GM21825 (cell line): ENCODE data around the gene ADAP1.
"Not testable (repeated sequence)": the region's sequence is repeated elsewhere in the genome, so short reads cannot be mapped to it uniquely, and the experiment has no call there.

ENCODE experiments used
- ATAC-seq: cut with Tn5 transposase; IDR thresholded peaks from one replicate; pipeline ENCODE4 v1.9.1; 2021; ENCODE audit warnings: mild to moderate bottlenecking, moderate library complexity; ENCODE audit not compliant: unreplicated experiment

The ADAP1 gene

DNA sequence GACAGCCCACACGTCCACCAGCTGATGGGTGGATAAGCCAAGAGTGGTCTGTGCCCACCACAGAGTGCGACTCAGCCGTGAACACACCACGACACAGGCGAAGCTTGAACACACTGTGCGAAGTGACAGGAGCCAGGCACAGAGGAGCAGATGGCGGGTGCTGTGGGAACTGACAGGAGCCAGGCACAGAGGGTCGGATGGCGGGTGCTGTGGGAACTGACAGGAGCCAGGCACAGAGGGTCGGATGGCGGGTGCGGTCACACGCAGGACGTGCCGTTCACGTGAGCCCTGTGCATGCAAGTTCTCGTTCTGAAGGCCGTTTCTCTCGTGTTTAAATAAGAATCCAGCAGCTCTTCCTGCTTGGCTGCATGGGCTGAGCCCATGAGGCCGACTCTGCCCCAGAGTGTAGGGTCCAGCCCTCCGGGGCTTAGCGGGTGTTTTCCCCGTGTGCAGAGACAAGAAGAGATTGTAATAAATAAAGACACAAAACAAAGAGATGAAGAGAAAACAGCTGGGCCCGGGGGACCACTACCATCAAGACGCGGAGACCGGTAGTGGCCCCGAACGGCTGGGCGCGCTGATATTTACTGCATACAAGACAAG, 5.9 kb upstream of the ADAP1 start:
- no peak for ATAC-seq

DNA sequence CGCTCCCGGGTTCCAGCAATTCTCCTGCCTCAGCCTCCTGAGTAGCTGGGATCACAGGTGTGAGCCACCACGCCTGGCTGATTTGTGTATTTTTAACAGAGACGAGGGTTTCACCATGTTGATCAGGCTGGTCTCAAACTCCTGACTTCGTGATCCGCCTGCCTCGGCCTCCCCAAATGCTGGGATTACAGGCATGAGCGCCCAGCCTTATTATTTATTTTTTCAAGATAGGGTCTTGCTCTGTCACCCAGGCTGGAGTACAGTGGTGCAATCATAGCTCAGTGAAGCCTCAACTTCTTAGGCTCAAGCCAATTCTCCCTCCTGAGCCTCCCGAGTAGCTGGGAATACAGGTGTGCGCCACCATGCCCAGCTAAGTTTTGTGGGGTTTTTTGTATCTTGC, 5.3 kb upstream of the ADAP1 start:
- ATAC-seq: not testable (repeated sequence)

- no peak for ATAC-seq
Measured at GRCh38 chr7:959271-959670, 4.8 kb upstream of the ADAP1 start.

GRCh38 chr7:958221-959200, 4.0 kb upstream of the ADAP1 start:
- ATAC-seq: no peak

DNA sequence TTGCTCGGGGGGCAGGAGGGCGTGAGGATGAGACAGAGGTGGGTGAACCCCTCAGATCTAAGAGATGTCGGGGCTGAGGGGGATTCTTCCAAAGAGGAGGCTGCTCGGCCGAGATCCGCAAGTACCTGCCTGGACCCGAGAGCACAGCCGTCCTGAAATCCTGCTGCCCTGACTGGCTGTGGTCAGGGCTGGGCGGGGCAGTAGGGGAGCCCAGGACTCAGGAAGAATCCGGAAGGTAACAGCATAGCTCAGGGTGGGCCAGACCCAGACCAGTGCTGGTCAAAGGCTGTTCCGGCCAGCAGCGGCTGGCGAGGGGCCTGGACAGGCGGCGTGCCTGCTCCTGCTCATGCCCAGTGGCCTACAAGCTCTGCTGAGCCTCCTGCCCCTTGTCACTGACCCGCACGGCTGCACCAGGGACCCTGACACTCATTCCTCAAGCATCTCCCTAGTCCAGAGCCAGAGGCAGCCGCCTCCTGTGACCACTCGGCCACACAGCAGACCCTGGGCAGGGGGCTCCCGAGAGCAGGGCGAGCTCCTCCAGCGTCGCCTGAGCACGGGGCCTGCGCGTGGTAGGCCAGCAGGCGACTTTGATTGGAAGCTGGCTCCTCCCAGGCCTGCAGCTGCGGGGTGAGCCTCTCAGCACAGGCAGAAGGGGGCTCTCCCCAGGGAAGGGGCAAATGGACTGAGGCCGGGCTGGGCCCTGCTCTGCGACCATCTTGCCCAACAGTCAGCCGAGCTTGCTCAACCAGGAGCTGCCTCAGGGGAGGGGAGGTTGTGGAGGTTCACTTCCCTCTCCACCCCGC, 3.1 kb upstream of the ADAP1 start:
- no peak for ATAC-seq

DNA sequence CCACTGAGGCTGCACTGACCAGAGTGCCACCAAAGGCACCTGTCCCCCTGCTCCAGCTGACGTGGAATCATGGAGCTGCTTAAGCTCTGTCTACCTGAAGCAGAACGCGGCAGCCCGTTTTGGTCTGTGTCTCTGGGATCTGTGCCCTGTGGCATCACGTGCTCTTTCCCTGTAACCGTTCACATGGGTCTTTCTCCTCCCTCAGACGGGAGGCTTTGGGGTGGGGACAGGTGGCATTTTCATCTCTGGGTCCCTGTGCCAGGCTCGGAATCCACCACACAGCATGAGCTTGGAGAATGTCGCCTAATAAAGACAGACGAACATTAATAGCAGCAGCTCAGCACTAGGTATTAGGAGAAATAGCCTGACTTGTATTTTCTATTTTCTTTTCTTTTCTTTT, 1.6 kb upstream of the ADAP1 start:
- ATAC-seq: no peak

DNA sequence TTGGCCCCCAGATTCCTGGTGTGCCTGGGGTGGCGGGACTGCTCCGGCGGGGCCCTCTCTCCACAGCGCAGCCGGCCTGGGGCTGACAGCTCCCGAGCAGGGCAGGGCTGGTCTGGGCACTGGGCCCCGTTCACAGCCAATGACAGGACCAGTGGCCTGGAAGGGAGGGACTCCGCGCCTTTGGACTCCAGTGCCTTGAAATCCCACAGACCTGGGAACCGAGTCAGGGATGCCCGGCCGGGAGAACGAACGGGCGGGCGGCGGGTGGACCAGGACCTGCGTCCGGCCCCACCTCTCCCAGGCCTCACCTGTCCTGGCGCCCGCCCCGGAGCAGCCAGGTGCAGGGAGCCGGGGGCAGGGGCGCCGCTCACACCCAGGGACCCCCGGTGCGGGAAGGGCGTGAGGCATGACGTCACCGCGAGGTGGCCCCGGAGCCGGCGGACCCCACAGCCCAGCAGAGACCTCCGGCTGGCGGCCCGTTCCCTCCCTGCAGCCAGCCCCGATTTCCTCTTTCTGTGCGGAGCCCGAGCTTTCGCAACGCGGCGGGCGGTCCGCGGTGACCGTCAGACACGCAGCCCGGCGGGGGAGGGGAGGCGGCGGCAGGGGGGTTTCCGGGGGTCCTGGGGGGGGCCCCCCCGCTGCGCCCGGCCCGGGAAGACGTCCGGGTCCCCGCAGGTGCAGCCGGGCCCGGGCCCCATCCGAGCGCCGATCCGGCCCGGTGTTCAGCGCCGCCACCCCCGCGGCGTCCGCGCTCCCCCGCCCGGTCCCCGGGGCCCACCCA, 743 bp downstream of the ADAP1 start:
- ATAC-seq: peak; percentile 2

- ATAC-seq: no peak
Measured at GRCh38 chr7:952548-953441, 1.7 kb downstream of the ADAP1 start.

DNA sequence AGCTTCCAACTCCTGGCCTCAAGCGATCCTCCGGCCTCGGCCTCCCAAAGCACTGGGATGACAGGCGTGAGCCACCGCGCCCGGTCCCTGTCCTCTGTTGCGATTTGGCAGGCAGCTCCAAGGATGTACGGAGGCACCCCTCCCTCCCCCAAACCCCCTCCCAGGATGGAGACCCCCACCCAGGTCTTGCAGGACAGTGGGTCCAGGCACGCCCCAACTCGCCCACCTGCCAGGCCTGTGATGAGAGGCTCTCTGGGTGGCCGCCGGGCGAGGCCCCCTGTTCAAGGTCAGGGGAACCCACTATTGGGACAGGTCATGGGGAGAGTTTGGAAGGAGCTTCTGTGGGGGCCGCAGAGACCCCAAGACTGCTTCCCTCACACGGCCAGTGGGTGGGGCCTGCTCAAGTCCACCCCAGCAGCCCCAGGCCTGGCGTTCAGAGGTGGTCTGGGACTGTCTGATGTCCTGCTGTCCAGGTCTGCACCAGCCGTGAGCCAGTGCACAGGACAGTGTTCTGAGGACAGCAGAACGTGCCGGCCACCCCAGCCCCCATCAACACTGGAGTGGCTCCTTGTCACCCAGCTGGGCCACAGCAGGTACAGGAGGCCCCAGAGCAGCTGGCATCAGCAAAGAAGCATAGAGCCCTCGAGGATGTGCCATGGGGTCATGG, 2.5 kb downstream of the ADAP1 start:
- ATAC-seq: no peak

DNA sequence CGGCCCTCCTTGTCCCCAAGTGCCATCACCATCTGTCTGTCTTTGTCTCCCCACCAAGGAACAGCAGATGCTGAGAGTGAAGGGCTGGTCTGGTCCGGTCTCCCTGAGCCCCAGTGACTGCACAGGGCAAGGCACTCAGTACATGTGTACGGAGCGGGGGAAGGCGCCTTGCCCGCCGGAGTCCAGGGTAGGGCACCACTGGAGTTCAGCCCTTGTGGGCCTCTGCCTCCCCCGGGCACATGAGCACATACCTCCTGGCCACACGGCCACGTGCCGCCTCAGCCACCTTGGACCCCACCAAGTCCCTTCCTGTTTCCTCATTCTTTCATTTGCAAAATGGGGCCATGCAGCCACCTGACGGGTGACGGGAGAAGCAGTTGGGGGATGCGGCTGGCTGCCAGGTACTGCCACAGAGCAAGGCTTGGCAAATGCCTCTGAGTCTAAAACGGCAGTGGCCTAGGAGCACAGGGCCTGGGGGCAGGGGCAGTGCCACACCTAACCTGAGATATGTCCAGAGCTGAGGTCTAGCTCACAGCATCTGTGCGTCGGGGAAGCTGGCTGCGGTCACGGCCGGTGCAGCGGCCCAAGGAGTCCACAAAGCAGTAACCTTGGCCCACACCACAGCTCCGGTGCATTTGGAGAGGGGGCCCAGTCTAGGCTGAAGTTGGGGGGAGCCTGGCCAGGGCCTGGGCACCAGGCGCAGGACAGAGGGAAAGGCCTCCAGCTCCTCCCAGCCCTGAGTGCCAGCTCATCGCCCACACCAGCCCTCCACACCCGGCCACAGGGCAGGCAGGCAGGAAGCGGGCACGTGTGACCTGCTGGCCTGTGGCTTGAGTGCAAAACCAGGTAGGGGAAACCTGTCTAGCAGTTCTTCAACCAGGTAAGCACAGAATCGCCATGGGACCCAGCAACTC, 5.2 kb downstream of the ADAP1 start:
- no peak for ATAC-seq

DNA sequence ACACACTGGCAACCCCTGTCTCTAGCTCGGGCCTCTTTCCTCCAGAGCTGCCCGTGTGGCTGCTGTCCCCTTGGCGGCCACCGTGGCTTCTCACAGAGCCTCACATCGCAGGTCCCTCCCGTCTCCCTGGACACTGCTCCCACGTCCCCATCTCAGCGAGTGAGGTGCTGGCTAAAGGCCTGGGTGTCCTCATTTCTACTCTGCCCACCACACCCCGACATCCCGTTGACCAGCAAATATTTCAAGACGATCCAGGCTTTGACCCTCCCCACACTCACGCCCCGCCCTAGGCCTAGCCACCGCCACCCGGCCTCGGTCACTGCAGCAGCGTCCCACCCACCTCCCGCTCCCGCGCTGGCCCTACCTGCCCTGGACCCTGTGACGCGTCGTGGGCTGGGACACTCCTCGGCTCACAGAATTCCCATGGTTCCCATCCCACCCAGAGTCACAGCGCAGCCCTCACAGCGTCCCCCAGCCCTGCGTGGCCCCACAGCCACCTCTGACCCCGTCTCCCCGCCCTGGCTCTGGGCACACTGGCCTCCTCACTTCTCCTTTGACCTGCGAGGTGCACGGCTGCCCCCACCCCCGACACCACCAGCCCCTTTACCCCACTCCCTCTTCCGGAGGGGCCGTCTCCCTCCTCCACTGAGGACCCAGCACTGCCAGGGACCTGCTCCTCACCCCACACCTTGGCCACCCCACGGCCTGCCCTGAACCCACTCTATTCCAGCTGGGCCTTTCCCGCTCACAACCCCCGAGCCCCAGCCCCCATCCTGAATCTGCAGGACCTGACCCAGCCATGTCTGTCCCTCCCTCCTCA, 6.9 kb downstream of the ADAP1 start:
- no peak for ATAC-seq

GRCh38 chr7:946256-946996, 8.1 kb downstream of the ADAP1 start:
- no peak for ATAC-seq

DNA sequence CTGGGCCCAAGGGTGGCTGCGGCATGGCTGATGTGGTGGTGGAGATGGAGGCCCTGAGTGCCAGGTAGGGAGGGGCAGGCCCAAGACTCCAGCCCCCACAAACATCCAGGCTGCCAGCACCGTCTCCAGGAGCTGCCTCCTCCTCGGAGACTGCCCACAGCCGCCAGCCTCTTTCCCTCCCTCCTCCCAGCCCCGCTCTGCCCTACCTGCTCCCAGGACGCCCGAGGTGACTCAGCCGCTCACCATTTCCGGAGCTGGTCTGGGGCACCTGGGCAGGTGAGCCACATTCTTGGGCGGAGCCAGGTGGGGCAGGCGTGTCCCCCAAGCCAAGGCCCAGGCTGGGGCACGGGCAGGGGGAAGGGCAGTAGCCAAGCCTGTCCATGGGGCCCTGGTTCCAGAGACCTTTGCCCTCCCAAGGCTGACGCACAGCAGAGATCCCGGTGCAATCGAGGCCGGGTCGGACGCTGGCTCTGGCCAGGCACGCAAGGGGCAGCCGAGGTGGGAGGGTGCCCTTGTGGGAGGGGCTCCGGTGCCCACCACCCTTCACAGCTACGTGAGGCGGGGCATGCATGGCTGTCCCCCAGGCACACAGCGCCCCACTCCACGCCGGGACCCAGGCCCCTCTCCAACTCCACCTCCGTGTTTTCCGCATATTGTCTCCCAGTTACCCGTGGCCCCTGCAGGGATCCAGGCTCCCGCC, 8.8 kb downstream of the ADAP1 start:
- ATAC-seq: no peak

DNA sequence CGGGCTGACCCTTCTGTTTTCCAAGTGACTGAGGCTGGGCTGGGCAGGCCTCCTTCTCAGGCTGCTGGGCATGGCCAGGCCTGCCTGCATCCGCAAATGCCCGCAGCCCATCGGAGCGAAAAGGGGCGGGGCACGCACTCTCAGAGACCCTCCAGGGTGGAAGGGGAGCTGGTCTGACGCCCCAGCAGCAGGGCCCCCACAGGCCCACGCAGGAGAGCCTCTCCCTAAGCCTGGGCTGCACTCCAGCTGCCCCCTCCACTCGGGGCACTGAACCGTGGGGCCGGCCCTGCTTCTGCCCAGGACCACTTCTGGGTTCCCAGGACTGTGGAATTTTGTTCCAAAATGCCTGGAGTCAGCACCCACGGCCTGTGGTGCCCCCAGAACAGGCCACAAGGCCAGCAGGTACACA, 9.3 kb downstream of the ADAP1 start:
- no peak for ATAC-seq

DNA sequence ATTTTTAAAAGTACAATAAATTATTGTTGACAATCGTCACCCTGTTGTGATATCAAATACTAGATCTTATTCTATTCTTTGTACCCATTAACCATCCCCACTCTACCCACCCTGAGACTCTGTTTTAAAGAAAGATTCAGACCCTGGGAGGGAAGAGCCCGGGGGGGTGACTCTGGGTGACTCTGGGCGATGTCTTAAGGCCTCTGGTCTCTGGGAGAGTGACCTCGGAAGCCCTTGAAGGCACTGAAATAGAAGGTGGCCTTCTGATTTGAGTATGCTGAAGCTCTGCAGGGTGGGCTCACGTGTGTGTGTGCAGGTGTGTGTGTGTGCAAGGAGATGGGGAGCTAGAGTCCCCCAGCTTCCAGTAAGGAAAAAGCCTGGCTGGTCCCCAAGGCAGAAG, 9.7 kb downstream of the ADAP1 start:
- no peak for ATAC-seq

DNA sequence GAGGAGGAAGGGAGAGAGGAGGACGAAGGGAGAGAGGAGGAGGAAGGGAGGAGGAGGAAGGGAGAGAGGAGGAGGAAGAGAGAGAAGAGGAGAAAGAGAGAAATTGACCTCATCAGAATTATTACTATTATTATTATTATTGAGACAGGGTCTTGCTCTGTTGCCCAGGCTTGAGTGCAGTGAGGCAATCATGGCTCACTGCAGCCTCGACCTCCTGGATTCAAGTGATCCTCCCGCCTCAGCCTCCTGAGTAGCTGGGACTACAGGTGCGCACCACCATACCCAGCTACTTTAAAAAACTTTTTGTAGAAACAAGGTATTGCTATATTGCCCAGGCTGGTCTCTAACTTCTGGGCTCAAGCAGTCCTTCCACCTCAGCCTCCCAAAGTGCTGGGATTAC, 10.7 kb downstream of the ADAP1 start:
- ATAC-seq: not testable (repeated sequence)
